Measurements from ENCODE around the gene TNFRSF1A. TPM values are rescaled to one million over a fixed set of nuclear protein-coding genes. Genes with fewer than 3 reads are reported as not detected.
A peak's percentile ranks its signal among the peaks of the same experiment; 100 is the strongest.

TNFRSF1A gene
- total and polyA plus RNA-seq, 9 of the 15 experiments (the other 6 are each of a cell fraction or from before 2014, with no cell fraction given): 0.76 to 43.5 (median 30.0) TPM

- TF ChIP-seq TFAP4 (CRISPR knock-in tag; IDR thresholded peaks at IDR 0.05; ENCODE audit: borderline replicate concordance) (no peak), HDAC1 (IDR thresholded peaks at IDR 0.05) (peak in 1 of 2 experiments; percentile 16; a peak in 1 of 4 replicates), FIP1L1 (IDR thresholded peaks at IDR 0.05; ENCODE audit: low read depth, low read length, poor library complexity, severe bottlenecking) (no peak), KAT7 (CRISPR knock-in tag; IDR thresholded peaks at IDR 0.05; ENCODE audit: borderline replicate concordance) (no peak), ZNF274 (IDR thresholded peaks at IDR 0.05; ENCODE audit: borderline replicate concordance, low read depth, low read length) (no peak), ATF3 (IDR thresholded peaks at IDR 0.05) (0 out of 2 replicates have a peak, but pooled peaks have one; percentile 37), ATF3 (CRISPR knock-in tag; conservative IDR thresholded peaks at IDR 0.05) (no peak), PKNOX1 (IDR thresholded peaks at IDR 0.05) (peak; percentile 89), E4F1 (CRISPR knock-in tag; IDR thresholded peaks at IDR 0.05; ENCODE audit: borderline replicate concordance) (no peak), FOSL1 (tag; conservative IDR thresholded peaks at IDR 0.05) (peak; percentile 63), MAFK (IDR thresholded peaks at IDR 0.05; ENCODE audit: low read length) (no peak), MED1 (CRISPR knock-in tag; IDR thresholded peaks at IDR 0.05; ENCODE audit: borderline replicate concordance) (no peak), NR2C1 (IDR thresholded peaks at IDR 0.05) (no peak), NR2C1 (tag; IDR thresholded peaks at IDR 0.05) (no peak), POLR2AphosphoS2 (IDR thresholded peaks at IDR 0.05; ENCODE audit: low read length) (no peak), ZNF184 (CRISPR knock-in tag; IDR thresholded peaks at IDR 0.05) (no peak), POLR3G (IDR thresholded peaks at IDR 0.05; ENCODE audit: extremely low read depth, insufficient read length, insufficient replicate concordance) (no peak)
- TF ChIP-seq, protein P1, sequence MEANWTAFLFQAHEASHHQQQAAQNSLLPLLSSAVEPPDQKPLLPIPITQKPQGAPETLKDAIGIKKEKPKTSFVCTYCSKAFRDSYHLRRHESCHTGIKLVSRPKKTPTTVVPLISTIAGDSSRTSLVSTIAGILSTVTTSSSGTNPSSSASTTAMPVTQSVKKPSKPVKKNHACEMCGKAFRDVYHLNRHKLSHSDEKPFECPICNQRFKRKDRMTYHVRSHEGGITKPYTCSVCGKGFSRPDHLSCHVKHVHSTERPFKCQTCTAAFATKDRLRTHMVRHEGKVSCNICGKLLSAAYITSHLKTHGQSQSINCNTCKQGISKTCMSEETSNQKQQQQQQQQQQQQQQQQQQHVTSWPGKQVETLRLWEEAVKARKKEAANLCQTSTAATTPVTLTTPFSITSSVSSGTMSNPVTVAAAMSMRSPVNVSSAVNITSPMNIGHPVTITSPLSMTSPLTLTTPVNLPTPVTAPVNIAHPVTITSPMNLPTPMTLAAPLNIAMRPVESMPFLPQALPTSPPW (CRISPR knock-in tag; IDR thresholded peaks at IDR 0.05): peak; percentile 58
Measured at GRCh38 chr12:6370994-6371754, 29.3 kb upstream of the TNFRSF1A start (continued).

All from K562 (cell line).